HepG2 (cell line): Measurements from ENCODE around the gene KCNK5. TPM values are rescaled to one million over a fixed set of nuclear protein-coding genes. Genes with fewer than 3 reads are reported as not detected.

Source experiments
- AHR ChIP-seq: IDR thresholded peaks from 2 replicates; pipeline ENCODE4 v1.6.1; 2018; ENCODE audit warnings: missing genetic modification reagents, missing compliant biosample characterization
- ARNT2 ChIP-seq: sonication (generic); formaldehyde crosslinking; IDR thresholded peaks from 2 replicates; pipeline ENCODE4 v1.8.0; 2022; ENCODE audit warnings: mild to moderate bottlenecking, low read depth, missing genetic modification reagents, moderate library complexity
- CBX1 ChIP-seq: IDR thresholded peaks from one replicate; pipeline ENCODE4 v1.6.1; 2016; ENCODE audit warnings: antibody characterized with exemption, low read depth
- DRAP1 ChIP-seq: IDR thresholded peaks from 2 replicates; pipeline ENCODE4 v1.6.1; 2016; ENCODE audit warnings: missing genetic modification reagents, missing compliant biosample characterization
- ETV5 ChIP-seq: IDR thresholded peaks from 2 replicates; pipeline ENCODE4 v1.6.1; 2018; ENCODE audit warnings: missing biosample characterization, missing genetic modification reagents, inconsistent platforms, borderline replicate concordance
- KDM2A ChIP-seq: sonication (generic); formaldehyde crosslinking; IDR thresholded peaks from 2 replicates; pipeline ENCODE4 v1.4.0; 2020; ENCODE audit warnings: low read depth, missing genetic modification reagents, borderline replicate concordance
- NFIB ChIP-seq: sonication (generic); formaldehyde crosslinking; IDR thresholded peaks from 2 replicates; pipeline ENCODE4 v1.9.0; 2021; ENCODE audit warnings: missing genetic modification reagents, mild to moderate bottlenecking, borderline replicate concordance
- NRL ChIP-seq: sonication (generic); formaldehyde crosslinking; IDR thresholded peaks from 2 replicates; pipeline ENCODE4 v1.5.0; 2020; ENCODE audit warnings: missing genetic modification reagents, mild to moderate bottlenecking, moderate library complexity, borderline replicate concordance
- RAD21 ChIP-seq: fragments of 450-650 bp; formaldehyde crosslinking; IDR thresholded peaks from 2 replicates; pipeline ENCODE4 v1.5.0; 2020; ENCODE audit warnings: mild to moderate bottlenecking
- TFDP2 ChIP-seq: sonication (generic); formaldehyde crosslinking; IDR thresholded peaks from 2 replicates; pipeline ENCODE4 v1.4.0; 2020; ENCODE audit warnings: missing genetic modification reagents
- THAP11 ChIP-seq: IDR thresholded peaks from 2 replicates; pipeline ENCODE4 v1.6.1; 2016; ENCODE audit warnings: missing biosample characterization, missing genetic modification reagents
- XRCC5 ChIP-seq: fragments of 200-400 bp; formaldehyde crosslinking; optimal IDR thresholded peaks from 2 replicates; pipeline ENCODE3; 2017; ENCODE audit warnings: mild to moderate bottlenecking, low read length
- ZFP91 ChIP-seq: sonication (generic); formaldehyde crosslinking; IDR thresholded peaks from 2 replicates; pipeline ENCODE4 v1.9.0; 2022; ENCODE audit warnings: missing genetic modification reagents, mild to moderate bottlenecking, borderline replicate concordance
- ZFY ChIP-seq: sonication (generic); formaldehyde crosslinking; IDR thresholded peaks from 2 replicates; pipeline ENCODE4 v1.4.0; 2020; ENCODE audit warnings: missing genetic modification reagents
- ZNF263 ChIP-seq: sonication (generic); formaldehyde crosslinking; IDR thresholded peaks from 2 replicates; pipeline ENCODE4 v1.4.0; 2020; ENCODE audit warnings: missing genetic modification reagents
- ZNF281 ChIP-seq: sonication (generic); formaldehyde crosslinking; IDR thresholded peaks from 2 replicates; pipeline ENCODE4 v1.4.0; 2020; ENCODE audit warnings: missing genetic modification reagents, borderline replicate concordance
- ZNF296 ChIP-seq: sonication (generic); formaldehyde crosslinking; conservative IDR thresholded peaks from 2 replicates; pipeline ENCODE4 v1.5.0; 2020; ENCODE audit warnings: mild to moderate bottlenecking, missing genetic modification reagents
- ZNF333 ChIP-seq: sonication (generic); formaldehyde crosslinking; IDR thresholded peaks from 2 replicates; pipeline ENCODE4 v1.4.0; 2020; ENCODE audit warnings: mild to moderate bottlenecking, missing genetic modification reagents, borderline replicate concordance
- ZNF800 ChIP-seq: sonication (generic); formaldehyde crosslinking; IDR thresholded peaks from 2 replicates; pipeline ENCODE4 v1.4.0; 2020; ENCODE audit warnings: missing genetic modification reagents
- polyA plus RNA-seq, 8 experiments: library from polyadenylated mRNA; depleted of rRNA in 3 of 8; stranded (reverse) in 7 of 8; unstranded in 1 of 8; fragments of >200 nt; fragmentation: Illumina TruSeq in 4 of 8; extraction: Trizol in 4 of 8; gene quantifications; 2 replicates each; pipeline versions ENCODE4 v1.2.1 to v1.2.3, GENCODE V29; 2011 to 2016; ENCODE audit warnings: low read depth in 4 of 8, missing spikeins in 1 of 8, mixed read lengths in 1 of 8; ENCODE audit not compliant: insufficient read depth in 1 of 8
- total RNA-seq, 5 experiments: library from RNA; depleted of rRNA; stranded (reverse); fragments of >200 nt; fragmentation: Illumina TruSeq; extraction: Trizol; gene quantifications; 2 replicates each; pipeline ENCODE4 v1.2.3, GENCODE V29; 2016; ENCODE audit warnings: low read depth in 1 of 5

Gene KCNK5
- total and polyA plus RNA-seq, 2 of the 13 experiments (the other 11 are each of a cell fraction or from before 2014, with no cell fraction given), result 0.04 TPM; not detected in 1

GRCh38 chr6:39166189-39166911 is 62.9 kb downstream of the KCNK5 start (continued):
- TF ChIP-seq ZFP91 (CRISPR knock-in tag) (peak; percentile 36; the same call in 1 of the 2 replicates), DRAP1 (CRISPR knock-in tag) (0 out of 2 replicates have a peak, but pooled peaks have one; percentile 17), ZNF281 (CRISPR knock-in tag) (0 out of 2 replicates have a peak, but pooled peaks have one; percentile 14), KDM2A (CRISPR knock-in tag) (peak; percentile 70; the same call in 1 of the 2 replicates), NFIB (CRISPR knock-in tag) (no peak), ZNF296 (CRISPR knock-in tag) (no peak), ZNF263 (0 out of 2 replicates have a peak, but pooled peaks have one; percentile 41), ZNF800 (CRISPR knock-in tag) (no peak), NRL (0 out of 2 replicates have a peak, but pooled peaks have one; percentile 54), ZFY (CRISPR knock-in tag) (0 out of 2 replicates have a peak, but pooled peaks have one; percentile 23), THAP11 (CRISPR knock-in tag) (0 out of 2 replicates have a peak, but pooled peaks have one; percentile 19), TFDP2 (CRISPR knock-in tag) (peak; percentile 78), XRCC5 (peak; percentile 94), ZNF333 (no peak), AHR (CRISPR knock-in tag) (peak; percentile 59; the same call in 1 of the 2 replicates), CBX1 (peak; percentile 45), RAD21 (CRISPR knock-in tag) (peak; percentile 93), ARNT2 (CRISPR knock-in tag) (0 out of 2 replicates have a peak, but pooled peaks have one; percentile 25), ETV5 (0 out of 2 replicates have a peak, but pooled peaks have one; percentile 34)
